Pulmonary artery endothelial cell (primary cell): Measurements from ENCODE around the gene CLDN18. TPM values are rescaled to one million over a fixed set of nuclear protein-coding genes. Genes with fewer than 3 reads are reported as not detected.

ENCODE experiments used
- DNase-seq: peaks from one replicate; pipeline ENCODE4 v3.0.0-alpha.2; 2011; ENCODE audit warnings: low read depth, low spot score
- total RNA-seq: library from RNA; depleted of rRNA; stranded (reverse); fragments of >200 nt; gene quantifications from 2 replicates; pipeline ENCODE4 v1.2.3, GENCODE V29; 2014

CLDN18 gene
- total RNA-seq, 1 donor from 2014 or later: not detected

DNA sequence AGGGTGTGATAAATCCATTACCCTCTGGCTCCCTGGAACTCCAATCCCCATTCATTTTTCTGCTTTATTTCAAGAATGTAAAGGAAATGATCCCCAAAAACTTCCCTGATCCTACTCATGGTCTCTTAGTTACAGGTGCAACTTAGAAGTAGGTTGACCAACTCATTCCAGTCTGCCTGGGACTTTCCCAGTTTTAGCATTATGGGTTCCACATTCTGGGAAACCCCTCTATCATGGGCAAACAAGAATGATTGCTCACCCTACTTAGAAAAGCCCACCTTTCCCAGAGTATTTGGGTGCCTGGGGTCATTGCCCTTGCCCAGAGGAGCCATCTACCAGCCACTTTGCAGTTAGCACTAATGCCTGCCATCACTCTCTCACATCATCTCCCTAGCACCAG is 15.6 kb downstream of the CLDN18 start:
- no peak for DNase-seq

DNA sequence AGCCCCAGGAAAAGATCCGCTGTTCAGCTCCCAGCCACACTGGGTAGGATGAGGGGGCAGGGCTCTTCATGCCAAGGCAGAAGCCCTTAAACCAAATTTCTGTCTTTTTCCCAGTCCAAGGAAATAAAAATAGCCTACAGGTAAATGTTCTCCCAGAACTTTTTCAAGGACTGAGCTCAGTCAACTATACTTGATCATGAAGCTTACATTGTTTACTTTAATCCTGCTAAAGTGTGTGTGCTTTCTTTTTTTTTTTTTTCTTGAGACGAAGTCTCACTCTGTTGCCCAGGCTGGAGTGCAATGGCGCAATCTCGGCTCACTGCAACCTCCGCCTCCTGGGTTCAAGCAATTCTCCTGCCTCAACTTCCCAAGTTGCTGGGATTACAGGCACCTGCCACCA is 17.9 kb downstream of the CLDN18 start:
- no peak for DNase-seq

DNA sequence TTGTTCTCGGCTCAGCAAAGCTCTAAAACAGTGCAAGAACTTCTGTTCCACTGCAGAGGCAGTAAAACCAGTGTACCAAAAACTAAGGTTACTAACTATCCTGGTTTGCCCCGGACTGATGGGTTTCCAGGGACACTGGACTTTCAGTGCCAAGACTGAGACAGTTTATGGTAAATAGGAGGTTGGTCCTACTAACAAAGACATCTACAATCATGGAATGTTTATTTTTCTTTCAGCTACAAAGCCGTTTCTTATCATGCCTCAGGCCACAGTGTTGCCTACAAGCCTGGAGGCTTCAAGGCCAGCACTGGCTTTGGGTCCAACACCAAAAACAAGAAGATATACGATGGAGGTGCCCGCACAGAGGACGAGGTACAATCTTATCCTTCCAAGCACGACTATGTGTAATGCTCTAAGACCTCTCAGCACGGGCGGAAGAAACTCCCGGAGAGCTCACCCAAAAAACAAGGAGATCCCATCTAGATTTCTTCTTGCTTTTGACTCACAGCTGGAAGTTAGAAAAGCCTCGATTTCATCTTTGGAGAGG is 20.8 kb downstream of the CLDN18 start:
- no peak for DNase-seq

DNA sequence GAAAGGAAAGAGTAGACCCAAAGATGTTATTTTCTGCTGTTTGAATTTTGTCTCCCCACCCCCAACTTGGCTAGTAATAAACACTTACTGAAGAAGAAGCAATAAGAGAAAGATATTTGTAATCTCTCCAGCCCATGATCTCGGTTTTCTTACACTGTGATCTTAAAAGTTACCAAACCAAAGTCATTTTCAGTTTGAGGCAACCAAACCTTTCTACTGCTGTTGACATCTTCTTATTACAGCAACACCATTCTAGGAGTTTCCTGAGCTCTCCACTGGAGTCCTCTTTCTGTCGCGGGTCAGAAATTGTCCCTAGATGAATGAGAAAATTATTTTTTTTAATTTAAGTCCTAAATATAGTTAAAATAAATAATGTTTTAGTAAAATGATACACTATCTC is 21.6 kb downstream of the CLDN18 start:
- DNase-seq: no peak

DNA sequence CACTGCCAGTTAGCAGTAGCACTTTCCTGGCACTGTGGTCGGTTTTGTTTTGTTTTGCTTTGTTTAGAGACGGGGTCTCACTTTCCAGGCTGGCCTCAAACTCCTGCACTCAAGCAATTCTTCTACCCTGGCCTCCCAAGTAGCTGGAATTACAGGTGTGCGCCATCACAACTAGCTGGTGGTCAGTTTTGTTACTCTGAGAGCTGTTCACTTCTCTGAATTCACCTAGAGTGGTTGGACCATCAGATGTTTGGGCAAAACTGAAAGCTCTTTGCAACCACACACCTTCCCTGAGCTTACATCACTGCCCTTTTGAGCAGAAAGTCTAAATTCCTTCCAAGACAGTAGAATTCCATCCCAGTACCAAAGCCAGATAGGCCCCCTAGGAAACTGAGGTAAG is 22.6 kb downstream of the CLDN18 start:
- no peak for DNase-seq

DNA sequence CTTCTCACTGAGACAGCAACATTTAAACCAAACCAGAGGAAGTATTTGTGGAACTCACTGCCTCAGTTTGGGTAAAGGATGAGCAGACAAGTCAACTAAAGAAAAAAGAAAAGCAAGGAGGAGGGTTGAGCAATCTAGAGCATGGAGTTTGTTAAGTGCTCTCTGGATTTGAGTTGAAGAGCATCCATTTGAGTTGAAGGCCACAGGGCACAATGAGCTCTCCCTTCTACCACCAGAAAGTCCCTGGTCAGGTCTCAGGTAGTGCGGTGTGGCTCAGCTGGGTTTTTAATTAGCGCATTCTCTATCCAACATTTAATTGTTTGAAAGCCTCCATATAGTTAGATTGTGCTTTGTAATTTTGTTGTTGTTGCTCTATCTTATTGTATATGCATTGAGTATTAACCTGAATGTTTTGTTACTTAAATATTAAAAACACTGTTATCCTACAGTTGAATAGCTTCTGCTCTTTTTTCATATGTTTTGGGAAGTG is 23.3 kb downstream of the CLDN18 start:
- no peak for DNase-seq

DNA sequence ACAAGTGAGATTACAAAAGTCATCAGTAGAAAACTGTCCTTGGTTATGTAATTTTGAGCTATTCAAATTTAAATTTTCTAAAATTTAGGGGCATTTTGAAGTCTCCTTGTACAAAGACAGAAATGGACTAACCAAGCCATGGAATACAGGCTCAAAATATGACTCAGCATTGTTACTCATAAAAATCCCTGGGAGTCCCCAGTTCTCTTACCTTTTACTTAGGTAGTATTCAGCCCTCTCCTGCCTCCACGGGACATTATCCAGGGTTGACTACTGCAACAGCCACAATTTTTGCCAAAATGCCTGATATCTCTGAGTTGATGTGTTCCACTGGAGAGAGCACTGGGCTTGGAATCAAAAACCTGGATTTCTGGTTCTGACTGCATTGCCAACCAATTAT is 25.0 kb downstream of the CLDN18 start:
- DNase-seq: no peak

DNA sequence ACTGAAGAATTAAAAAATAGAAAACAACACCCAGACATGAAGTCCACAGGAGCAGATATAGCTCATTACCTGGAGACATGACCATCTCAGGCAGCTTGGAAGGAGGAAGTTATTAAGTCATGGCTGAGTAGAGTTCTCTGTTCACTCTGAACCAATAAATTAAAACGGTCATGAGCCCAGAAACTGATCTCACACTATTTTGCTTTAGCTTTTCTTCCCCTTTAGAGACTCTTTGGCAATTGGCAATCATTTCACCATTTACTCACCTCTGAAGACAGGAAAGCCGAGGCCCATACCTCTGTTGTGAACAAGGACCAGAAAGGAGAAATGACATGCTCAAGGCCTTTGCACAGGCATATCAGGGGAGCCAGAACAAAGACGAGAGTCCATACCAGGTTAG is 26.6 kb downstream of the CLDN18 start:
- no peak for DNase-seq

DNA sequence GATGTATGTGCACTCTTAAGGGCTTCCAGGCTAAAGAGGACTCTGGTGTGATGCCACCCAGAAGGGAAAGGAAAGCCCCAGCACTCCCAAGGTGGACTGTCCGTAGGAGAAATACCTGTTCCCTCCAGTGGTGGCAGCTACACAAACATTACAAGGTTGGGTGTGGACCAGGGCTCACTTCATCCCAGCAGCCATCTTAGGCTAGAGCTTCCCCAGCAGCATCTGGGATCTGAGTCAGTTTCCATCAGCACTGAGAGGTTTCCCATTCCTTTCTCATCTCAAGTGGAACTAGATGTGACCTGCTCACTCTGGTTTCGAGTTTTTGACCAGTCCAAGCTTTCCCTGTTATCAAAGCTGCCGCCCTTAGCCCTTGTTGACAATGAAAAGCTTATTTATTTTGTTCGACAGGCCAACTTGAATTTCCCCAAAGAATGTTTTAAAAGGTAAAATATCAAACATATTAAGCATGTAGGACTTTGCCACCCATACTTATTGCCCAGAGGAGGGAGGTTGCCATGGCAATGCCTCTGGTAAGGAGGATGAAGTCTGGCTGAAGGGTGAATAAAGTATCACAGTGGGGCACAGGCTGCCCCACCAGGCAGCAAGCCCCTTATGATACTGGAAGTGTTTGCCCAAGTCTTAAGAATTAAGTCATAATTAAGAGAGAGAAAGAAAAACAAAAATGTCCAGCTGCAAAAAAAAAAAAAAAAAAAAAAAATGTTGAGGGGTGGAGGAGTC is 28.9 kb downstream of the CLDN18 start:
- no peak for DNase-seq

DNA sequence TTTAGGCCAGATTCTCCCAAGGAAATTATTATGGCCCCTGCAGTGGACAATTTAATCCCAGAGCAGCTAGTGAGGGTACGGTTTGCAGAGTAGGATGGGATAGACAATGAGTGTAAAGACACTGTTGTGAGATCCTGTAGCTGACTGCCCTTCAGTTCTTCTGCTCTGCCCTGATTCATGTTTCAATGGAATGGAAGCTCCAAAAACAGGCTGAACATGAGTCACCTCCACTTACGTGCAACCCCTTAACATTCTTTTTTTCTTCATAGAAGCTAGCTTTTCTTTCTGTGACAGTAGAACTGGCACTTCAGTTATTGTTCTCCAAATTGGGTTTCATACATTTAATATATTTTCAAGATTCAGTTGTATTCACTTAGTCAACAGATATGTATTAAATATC is 32.1 kb downstream of the CLDN18 start:
- no peak for DNase-seq

DNA sequence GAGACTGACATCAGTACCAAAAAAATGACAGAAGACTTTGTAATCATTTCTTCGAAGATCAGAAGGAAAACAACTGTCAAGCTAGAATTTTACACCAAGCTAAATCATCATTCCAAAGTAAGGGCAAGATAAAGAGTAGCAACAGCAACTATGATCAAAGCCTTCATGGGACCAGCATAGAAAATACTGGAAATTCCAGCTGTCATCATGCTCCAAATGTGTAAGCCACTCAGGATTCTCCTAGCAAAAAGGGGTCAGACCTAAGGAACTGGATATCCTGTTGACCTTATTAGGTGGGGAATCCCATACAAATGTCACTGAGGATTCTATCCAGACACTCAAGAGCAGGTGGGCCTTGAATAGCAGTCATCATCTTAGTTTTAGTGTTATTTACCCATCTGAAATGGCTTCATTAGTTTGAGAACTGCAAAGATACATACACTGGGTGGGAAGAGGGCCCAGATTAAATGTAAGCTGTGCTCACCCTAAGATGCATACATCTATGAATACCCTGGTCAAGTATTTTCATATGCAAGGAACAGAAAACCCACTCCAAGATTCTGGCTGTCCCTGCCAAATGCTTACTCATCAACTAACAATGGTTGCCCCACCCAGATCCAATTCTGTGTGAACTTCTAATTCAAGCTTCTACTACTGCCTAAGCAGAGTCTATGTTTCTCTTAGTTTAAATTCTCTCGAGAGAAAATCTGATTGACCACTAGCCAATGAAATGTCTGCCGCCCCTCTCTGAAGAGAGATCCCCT is 33.5 kb downstream of the CLDN18 start:
- no peak for DNase-seq

DNA sequence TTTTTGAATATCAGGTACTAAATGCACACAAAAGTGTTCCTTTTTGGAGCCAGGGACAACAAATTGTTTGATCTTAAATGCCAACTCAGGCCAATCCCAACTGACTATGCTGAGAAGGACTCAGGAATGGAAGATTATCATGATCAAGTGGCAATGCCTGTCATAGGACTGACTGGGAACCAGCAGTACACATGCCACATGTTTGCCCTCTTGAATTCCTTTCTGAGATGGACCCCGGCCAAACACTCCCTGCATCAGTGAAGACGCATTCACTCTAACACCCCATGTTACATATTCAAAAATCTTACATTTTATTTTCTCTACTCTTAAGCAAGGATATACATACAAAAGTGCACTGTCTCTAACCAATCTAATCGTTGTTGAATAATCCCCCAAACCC is 36.1 kb downstream of the CLDN18 start:
- DNase-seq: no peak

DNA sequence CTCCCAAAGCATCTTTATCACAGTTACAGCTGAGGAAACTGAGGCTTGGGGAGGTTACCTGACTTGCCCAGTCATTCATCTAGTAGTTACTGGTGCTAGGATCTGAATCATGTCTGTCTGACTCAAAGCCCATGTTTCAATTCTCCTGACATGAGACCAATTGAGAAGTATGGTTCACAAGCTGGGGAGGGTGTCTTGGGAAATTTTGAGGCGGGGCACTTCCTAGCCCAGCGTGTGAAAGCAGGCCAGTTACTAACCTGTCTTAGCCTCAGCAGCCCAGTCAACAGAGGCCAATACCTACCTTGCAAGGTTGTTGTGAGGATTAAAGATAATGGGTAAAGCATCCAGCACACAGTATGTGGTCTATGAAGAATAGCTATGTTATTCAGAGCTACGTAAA is 37.0 kb downstream of the CLDN18 start:
- DNase-seq: no peak

DNA sequence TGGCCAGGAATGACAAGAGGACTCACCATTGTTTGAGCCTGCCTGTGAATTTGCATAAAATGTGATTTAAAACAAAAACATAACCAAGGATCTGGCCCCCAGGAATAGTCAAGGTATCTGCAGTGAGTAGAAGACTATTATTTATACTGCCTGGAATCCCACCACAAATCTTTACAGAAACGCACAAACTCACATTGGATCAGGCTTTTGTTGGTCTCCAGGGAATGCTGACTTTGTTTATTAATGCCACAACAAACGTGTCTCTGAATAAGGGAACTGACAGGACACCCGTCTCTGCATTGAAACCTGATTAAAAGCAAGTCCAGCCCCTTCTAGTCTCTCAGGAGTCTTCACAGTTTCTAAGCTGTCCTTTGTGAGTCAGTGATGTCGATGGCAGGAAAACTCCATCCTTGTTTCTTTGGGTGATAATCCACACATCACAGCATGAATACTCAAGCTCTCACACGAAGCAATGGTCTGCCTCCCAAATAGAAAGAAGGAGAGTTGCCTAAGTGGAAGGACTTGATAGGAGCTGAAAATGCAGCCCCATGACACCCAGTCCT is 37.7 kb downstream of the CLDN18 start:
- DNase-seq: no peak

DNA sequence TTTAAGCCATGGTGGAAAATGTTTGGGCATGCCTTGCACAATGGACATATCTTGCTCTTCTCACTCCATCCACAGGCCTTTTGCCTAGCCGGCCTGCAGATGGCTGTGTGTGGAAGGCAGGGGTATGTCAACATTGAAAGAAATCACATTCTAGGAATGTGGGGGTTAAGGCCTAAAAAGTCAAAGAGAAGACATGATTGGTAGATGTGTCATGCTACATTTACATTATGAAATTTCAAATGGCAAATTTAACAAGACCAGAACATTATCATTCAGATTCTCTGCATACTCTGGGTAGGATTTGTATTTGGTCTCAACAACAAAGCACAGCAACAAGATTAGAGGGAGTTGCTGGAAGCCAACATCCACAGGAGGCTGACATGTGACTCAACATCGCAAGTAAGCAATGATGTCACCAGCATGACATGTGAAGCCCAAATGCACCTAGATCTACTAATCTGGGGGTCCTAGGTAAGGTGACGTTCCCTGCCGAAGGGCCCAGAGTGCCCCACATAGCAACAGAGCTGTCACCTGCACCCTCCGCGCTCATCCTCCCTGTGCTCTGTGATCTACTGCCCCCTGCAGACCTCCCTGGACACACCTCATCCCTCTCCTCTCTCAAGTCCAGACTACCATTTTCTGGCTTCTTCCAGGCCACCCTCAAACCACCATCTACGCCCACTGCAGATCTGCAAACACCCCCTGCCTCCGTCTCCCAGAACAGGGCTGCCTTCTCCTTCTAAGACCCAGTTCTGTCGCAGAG is 39.4 kb downstream of the CLDN18 start:
- DNase-seq: no peak

DNA sequence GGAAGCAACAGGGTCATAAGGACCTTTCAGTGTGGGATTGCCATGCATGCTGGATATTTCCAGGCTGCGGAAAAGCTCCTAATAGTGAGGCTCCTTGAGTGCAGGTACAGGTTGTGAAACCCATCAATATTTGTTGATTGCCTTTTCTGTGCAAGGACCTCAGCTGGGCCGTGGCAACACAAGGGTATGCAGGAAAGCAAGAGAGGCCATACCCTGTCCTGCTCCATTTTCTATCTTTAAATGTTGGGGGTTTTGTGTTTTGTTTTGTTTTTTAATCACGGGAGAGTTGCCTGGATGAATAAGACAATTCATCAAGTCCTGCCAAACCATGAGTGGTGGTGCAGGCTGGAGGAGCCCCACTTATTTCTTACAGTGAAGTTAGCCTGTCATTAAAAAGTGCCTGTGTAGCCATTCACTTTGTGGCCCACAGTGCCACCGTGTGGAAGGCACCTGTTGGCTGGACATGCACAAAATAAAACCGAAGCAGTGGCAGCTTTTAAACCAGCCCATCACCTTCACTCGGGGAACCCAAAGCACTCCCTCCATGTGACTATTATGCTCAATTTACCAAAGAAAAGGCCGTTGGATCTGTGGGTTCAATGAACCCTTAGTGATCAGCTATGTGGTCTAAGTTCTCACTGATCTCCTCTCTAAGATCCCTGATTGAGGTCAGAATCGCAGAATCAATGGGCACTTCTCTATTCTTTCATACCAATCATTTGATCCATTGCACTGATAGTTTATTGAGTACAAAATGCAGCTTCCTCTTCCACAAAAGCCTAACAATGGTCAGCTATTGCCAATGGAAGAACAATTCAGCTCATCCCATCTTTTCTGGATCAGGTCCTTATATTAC is 42.2 kb downstream of the CLDN18 start:
- no peak for DNase-seq

DNA sequence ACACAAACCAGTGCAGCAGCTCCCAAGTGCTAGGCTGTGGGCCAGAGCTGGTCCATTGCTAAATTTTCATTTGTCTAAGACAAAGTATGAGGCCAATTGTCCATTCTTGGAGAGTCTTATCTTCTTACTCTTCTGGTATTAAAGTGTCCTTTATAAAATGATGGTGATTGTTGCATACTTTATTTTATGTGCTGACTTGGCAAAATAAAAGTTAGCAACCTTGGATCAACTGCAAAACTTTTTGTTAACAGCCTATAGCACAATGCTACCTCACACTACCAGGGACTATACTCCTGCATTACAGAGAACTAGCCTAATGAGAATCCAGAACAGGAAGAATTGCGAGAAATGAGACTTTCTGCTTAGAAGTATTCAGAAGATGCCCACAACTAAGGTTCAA is 44.1 kb downstream of the CLDN18 start:
- no peak for DNase-seq

DNA sequence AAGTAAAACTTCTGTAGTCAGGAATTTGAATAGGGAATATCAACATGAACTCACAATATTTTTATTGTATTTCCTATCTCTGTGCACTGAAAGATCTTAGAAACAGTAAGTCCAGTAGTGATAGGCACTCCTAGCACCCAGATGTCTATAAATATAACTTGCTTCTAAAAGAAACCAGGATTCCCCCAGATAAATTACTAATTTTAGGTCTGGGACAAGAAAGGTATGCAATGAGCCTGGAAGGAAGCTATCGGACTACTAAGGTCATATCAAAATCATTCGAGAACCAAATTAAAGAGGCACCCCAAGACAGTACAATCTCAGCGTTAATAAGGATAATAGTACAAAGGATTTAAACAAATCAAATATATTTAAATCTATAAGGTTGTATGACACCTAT is 47.4 kb downstream of the CLDN18 start:
- no peak for DNase-seq

DNA sequence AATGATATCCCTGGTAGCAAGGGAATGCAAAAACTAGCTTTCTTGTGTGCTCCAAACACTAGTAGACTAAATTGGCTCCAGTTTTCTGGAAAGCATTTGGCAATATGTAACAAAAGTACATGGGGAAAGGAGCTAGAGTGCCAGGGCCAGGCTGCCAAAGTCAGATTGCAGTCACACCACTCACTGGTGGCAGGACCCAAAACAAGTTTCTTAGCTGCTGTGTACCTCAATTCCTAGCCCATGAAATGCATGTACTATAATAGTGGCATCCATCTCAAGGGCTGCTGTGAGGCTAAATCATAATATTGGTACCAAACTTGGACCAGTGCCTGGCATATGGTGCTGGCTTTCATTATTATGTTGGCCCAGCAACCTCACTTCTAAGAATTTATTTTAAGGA is 49.3 kb downstream of the CLDN18 start:
- no peak for DNase-seq

DNA sequence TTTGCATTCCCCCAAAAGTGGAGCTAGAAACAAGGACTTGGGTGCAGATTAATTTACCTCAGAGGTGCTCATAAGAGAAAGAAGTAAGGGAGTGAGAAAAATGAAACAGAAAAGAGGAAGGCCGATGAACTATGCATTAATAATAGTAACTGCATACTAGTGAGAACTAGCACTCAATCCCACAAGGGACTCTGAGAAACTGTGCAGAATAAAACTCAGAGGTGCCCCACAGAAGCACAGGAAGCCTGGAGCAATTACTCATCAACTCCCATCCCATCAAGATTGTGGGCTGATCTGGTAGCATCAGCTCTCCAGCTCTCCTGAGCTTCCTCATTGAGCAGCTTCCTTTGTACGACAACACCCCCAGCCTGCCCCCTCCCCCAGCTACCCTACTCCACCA is 50.8 kb downstream of the CLDN18 start:
- DNase-seq: no peak

DNA sequence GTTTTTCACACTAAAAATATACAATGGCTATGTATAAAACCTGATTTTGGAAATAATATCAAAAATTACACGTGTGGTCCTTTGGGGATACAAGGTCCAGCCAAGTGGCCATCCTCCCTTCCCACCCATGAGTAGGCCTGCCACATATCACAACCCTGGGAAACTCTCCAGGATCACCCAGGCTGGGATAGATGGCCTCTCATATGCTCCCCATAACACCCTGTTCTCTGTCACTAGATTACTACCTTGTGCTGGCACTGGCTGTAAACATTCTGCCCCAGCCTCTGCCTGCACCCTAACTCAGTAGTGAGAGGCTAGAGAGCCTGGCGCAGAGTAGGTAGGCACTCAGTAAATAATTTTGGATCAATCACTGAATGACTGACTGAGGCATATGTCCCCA is 52.1 kb downstream of the CLDN18 start:
- no peak for DNase-seq
